ENCODE data around the gene TPRX2. TPM values are rescaled to one million over a fixed set of nuclear protein-coding genes. Genes with fewer than 3 reads are reported as not detected.

TPRX2 gene
- total and polyA plus RNA-seq, 2 of the 8 experiments (the other 6 are each of a cell fraction or from before 2014, with no cell fraction given), result not detected

DNA sequence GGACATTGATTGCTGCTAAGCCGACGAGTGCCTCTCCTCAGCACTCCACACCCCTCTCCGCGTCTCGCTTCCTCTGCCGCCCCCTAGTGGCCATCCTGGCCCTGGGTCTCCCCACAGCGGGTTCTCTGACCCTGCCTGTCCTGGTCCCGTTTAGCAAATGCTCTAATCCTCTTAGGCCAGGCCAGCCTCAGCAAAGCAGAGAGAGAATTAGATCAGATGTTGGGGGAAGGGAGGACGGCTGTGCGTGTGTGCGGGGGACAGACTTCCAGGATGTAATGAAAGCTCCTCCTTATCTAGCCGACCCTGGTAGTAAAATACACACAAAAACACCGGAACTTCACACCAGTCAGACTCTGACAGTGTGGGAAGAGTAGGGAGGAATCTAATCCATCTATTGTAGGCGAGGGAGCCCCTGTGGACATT is 4.5 kb downstream of the TPRX2 start (continued):
- TF ChIP-seq RBBP5 (IDR thresholded peaks at IDR 0.05; ENCODE audit: borderline replicate concordance, low read depth, low read length) (peak; percentile 51; the same call in 1 of the 2 replicates), SUZ12 (IDR thresholded peaks at IDR 0.05; ENCODE audit: low read length) (no peak), ASH2L (IDR thresholded peaks at IDR 0.05; ENCODE audit: low read length) (peak; percentile 82), SIN3A (conservative IDR thresholded peaks at IDR 0.05 in 1 of 2, IDR thresholded peaks at IDR 0.05 in 1 of 2; ENCODE audit: low read depth in 1 of 2, low read length in 2 of 2) (0 out of 4 replicates have a peak, but pooled peaks of 1 of the 2 experiments have one; percentile 41), BRCA1 (IDR thresholded peaks at IDR 0.05; ENCODE audit: low read depth, low read length) (no peak; the same call in 1 of the 2 replicates), CTBP2 (IDR thresholded peaks at IDR 0.05; ENCODE audit: borderline replicate concordance, insufficient read depth, insufficient read length, low read length) (peak; percentile 60), YY1 (IDR thresholded peaks at IDR 0.05; ENCODE audit: low read depth, low read length) (0 out of 2 replicates have a peak, but pooled peaks have one; percentile 32)
- TF ChIP-seq, protein P1, sequence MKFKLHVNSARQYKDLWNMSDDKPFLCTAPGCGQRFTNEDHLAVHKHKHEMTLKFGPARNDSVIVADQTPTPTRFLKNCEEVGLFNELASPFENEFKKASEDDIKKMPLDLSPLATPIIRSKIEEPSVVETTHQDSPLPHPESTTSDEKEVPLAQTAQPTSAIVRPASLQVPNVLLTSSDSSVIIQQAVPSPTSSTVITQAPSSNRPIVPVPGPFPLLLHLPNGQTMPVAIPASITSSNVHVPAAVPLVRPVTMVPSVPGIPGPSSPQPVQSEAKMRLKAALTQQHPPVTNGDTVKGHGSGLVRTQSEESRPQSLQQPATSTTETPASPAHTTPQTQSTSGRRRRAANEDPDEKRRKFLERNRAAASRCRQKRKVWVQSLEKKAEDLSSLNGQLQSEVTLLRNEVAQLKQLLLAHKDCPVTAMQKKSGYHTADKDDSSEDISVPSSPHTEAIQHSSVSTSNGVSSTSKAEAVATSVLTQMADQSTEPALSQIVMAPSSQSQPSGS (IDR thresholded peaks at IDR 0.05; ENCODE audit: low read length), result no peak

All from H1 (cell line).